GM12892 (cell line): ENCODE results near the gene PATJ.

Experiments used
- DNase-seq: peaks from one replicate; pipeline ENCODE4 v3.0.0; 2011; ENCODE audit not compliant: insufficient read length
- FAIRE-seq: peaks from 2 replicates; lab custom pipeline; 2011; peaks lifted over from hg19 to GRCh38; lab: Jason Lieb, UNC
- POLR2A ChIP-seq: IDR thresholded peaks from 2 replicates; pipeline ENCODE4 v1.6.1; 2011; ENCODE audit warnings: low read depth, low read length, control low read depth
- POLR2AphosphoS5 ChIP-seq: IDR thresholded peaks from 2 replicates; pipeline ENCODE4 v1.6.1; 2011; ENCODE audit warnings: low read depth, low read length, control low read depth
- TAF1 ChIP-seq: IDR thresholded peaks from 2 replicates; pipeline ENCODE4 v1.6.1; 2011; ENCODE audit warnings: low read depth, mild to moderate bottlenecking, control low read depth, low read length, borderline replicate concordance

The PATJ gene

DNA sequence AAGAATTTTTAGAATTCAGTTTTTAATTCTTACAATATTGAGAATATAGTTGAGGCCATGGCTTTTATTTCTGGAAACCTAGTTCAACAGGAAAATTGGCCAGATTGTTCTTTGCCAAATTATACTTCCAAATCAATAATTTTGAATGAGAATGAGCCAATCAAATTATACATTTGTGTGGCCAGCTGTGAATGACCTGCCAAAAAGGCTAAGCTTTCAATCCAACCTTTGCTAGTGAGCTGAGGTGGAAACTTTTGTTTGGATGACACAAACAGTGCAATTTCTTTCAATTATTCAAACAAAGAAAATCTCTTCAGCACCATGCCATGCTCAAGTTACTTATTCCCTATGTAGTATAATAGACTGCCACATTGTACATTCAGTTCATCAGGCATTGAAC is 167.8 kb downstream of the PATJ start:
- DNase-seq, result no peak
- no peak for FAIRE-seq
- TF ChIP-seq POLR2AphosphoS5 (no peak), TAF1 (no peak), POLR2A (no peak)

DNA sequence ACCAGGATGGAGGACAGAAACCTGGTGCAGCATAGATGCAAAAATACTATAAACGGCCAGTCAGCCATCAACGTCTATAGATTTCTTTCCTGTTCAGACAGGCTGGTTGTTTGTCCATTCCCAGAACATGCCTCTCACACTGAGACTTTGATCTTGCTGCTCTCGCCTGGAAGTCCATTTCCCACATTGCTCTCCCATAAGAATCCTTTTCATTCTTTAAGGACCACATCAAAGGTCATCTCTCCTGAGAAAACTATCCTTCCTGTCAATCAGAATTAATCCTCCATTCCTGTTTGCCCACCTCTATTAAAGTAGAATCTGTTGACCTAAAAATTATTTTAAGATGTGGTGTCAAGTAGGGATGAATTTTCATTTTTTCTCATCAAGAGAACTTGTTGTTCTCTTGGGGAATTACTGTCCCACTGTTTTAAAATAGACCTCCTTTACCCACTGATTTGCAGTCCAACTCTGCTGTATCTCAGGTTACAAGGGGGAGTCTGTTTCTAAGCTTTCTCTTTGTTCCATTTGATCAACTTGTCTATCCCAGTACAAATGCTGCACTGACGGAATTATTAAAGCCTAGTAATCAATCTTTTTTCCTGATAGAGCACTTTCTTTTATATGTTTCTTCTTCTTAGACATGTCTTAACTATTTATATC is 172.7 kb downstream of the PATJ start:
- FAIRE-seq, result no peak
- TF ChIP-seq POLR2AphosphoS5 (no peak), TAF1 (no peak), POLR2A (no peak)
- no peak for DNase-seq

DNA sequence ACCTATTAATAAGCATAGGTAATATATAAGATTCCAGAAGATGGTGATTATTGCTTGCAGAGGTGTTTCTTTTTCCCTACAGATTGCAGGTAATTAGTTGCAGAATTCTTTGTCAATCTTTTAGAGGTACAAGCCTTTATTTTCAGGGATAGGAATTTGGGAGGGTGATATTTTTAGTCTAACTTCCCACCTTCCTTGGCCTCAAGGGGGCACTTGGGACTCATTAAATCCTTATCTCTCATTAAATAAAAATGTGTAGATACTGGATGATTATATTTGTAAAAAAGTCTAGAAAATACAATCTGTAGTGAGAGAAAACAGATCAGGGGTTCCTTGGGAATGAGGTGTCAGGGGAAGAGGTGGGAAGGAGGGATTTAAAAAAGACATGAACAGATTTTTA is 179.2 kb downstream of the PATJ start:
- DNase-seq, result no peak
- FAIRE-seq, result no peak

DNA sequence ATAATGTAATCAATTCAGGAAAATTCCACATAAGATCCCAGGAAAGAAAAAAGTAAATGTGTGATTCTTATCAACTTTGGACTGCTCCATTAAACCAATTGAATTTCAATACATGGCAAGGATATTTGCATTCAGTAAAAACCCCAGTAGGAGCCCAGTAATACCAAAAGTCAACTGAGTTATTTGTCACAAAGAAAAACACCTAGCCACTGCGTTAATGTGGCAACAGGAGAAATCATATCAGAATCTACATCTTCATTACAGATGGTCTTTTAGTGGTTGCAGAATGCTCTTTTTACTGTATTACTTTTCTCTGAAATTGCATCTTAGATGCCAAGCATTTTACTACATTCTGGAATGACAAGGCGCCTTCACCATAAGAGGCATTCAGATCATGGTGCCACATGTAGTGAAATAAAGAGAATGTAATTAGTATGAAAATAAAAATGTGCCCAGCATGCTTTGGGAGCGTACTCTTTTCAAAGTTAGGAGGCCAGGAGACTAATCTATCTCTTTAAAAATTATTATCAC is 180.7 kb downstream of the PATJ start:
- no peak for TF ChIP-seq POLR2A
- no peak for TF ChIP-seq POLR2AphosphoS5
- TF ChIP-seq TAF1, result no peak
- FAIRE-seq (no peak), DNase-seq (no peak)

More for the DNA sequence above, 179.2 kb downstream of the PATJ start:
- TF ChIP-seq POLR2A (no peak), TAF1 (no peak)

DNA sequence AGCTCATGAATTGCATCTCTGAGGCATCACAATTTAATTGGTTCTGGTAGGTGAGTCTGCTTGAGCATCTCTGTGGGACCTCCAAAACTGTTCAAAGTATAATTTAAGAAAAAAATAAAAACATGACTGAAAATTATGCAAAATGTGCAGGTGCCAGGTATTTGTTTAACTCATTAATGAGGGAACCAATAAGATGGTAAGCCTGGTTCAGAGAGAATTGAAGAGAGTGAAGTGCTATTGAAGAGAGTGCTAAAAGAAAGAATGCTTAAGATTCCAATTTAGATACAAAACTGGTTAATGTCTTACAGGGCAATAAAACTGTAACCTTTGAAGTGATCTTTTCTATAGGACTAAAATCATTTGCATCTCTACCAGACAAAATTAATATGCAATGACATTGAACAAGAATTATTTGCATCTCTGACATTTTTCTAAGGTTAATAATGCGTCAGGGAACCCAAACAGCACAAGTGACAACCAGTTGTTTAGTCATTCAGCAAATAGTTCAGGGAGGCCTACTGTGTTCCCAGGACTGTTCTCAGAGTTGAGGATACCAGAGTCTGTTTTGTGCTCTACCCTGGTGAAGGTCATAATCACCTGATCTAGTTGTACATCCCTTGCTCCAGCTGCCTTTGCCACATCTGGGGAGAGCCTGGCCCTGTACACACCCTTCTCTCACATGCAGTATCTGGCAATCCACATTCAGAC is 183.5 kb downstream of the PATJ start:
- DNase-seq (no peak), FAIRE-seq (no peak)
- TF ChIP-seq POLR2AphosphoS5, result no peak

DNA sequence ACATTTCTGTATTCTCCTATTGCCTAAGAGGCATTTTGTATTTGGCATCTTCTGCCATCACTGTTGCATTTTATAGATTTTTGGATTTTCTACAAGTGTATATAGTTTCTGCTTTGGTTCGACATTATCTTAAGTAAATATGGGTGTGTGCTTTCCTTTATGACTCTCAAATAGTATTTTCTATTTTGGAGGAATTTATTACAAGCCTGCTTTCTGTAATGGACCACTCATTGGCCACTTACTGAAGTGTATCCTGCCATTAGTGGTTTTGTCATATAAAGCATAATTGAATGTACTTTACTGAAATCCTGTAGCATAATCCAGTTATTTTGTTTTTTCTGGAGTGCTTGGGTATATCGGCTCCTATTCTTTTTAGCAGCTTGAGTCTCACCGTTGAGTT is 184.3 kb downstream of the PATJ start:
- FAIRE-seq (no peak), DNase-seq (no peak)
- TF ChIP-seq TAF1 (no peak), POLR2A (no peak), POLR2AphosphoS5 (no peak)

DNA sequence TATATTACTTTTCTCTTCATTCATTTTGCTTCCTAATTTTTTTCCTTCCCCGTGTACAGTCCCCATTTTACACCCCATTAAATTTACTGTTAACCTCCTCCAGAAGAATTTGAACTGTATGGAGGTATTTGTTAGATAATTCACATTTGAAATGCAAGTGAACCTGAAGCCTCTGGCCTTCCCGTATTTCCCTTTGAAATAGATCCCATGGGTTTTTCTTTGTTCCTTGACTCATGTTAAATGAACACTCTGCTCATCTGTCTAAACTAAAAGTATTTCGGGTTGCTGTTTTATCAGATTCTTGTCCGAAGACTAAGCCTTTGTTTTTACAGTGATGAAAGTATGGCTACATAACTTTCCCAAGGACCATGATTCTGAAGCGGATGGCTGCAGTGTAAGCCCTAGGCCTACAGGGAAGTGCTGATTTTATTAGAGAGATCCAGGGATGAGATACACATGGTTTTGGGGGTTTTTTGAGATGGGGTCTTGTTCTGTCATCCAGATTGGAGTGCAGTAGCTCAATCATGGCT is 187.9 kb downstream of the PATJ start:
- TF ChIP-seq POLR2A (no peak), TAF1 (no peak), POLR2AphosphoS5 (no peak)
- no peak for FAIRE-seq
- DNase-seq, result no peak

DNA sequence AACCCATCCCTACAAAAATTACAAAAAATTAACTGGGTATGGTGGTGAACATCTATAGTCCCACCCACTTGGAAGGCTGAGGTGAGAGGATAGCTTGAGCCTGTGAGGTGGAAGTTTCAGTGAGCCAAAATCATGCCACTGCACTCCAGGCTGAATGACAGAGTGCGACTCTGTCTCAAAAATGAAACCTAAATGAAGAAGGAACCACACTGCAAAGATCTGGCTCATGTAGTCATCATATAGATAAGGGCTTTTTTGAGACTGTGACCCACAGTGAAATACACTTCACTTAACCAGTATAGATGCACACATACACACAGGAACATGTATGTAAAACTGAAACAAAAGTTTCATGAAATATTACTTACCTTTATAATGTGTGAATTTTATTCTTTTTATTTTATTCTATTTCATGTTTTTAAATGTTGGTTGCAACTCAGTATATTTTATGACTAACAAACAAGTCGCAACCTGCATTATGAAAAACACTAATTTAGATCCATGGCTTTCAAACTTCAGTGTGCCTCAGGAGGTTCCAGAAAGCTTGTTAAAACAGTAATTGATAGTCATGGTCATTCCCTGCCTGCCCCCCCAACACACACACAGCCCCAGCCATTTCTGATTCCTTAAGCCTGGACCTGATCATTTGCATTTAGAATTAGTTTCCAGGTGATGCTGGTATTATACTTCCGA is 189.5 kb downstream of the PATJ start:
- DNase-seq (no peak), FAIRE-seq (no peak)
- TF ChIP-seq POLR2A, result no peak
- no peak for TF ChIP-seq POLR2AphosphoS5
- TF ChIP-seq TAF1, result no peak

DNA sequence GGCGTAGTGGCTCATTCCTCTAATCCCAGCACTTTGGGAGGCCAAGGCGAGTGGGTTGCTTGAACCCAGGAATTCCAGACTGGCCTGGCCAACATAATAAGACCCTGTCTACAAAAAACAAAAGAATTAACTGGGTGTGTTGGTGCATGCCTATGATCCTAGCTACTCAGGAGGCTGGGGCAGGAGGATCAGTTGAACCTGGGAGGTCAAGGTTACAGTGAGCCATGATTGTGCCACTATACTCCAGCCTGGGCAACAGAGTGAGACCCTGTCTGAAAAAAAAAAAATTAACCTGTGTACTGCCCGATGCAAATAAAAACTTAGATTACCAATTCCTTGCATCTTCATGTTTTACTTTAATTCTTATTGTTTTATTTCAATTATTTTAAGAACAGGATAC is 193.2 kb downstream of the PATJ start:
- TF ChIP-seq POLR2AphosphoS5 (no peak), POLR2A (no peak)
- DNase-seq, result no peak
- FAIRE-seq, result no peak

DNA sequence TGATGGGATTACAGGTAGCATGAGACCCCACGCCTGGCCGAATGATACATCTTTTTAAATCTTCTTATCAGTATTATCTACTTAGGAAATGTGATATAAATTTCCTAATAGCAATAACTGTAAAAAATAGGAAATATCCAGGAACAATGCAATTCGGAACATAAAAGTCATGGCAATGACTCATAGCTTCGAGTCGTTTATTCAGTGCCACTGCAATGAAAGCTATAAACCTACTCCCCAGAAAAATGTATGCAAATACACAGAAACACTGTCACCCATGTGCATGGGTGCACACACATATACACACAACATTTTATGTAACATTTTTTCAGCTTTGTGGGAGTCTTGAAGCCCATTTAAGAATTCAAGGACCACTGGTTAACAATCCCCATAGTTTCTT is 194.6 kb downstream of the PATJ start:
- DNase-seq (no peak), FAIRE-seq (no peak)
- TF ChIP-seq POLR2AphosphoS5 (no peak), TAF1 (no peak), POLR2A (no peak)

DNA sequence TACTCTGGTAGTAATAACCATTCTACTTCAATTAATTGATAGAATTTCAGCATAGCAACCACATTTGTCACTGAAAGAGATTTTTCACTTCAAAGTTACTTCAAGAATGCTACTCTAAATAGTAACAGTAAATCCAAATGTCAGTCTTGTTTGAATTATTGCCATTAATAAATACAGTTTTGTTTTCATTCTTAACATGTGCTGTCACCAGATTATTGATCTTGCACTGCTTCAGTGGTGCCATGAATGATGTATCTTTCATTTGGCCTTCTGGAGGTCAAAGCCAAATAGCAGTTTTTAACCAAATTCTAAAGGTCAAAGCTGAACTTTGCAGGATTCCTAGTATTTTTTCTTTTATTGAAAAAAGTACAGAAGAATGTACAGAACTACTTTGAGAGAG is 199.5 kb downstream of the PATJ start:
- DNase-seq (no peak), FAIRE-seq (no peak)
- TF ChIP-seq POLR2A (no peak), POLR2AphosphoS5 (no peak), TAF1 (no peak)
